Astrocyte of the cerebellum (primary cell): ENCODE data around the gene VSNL1.

ENCODE experiments used
- DNase-seq: peaks from one replicate; pipeline ENCODE4 v3.0.0-alpha.2; 2011; ENCODE audit warnings: low read depth
- H3K4me3 ChIP-seq: 2 replicates; pipeline ENCODE4 v1.5.1; 2011; ENCODE audit warnings: mild to moderate bottlenecking, low read depth, low read length, moderate library complexity
- CTCF ChIP-seq: IDR thresholded peaks from 2 replicates; pipeline ENCODE4 v1.5.1; 2012; ENCODE audit warnings: low read length, low read depth, moderate library complexity, mild to moderate bottlenecking; ENCODE audit errors: missing control alignments
- in situ Hi-C: cut with HindIII; loops from 2 replicates; pipeline ENCODE4 v1.10.0; 2017; ENCODE audit warnings: low sequenced_read_pairs

VSNL1 gene

DNA sequence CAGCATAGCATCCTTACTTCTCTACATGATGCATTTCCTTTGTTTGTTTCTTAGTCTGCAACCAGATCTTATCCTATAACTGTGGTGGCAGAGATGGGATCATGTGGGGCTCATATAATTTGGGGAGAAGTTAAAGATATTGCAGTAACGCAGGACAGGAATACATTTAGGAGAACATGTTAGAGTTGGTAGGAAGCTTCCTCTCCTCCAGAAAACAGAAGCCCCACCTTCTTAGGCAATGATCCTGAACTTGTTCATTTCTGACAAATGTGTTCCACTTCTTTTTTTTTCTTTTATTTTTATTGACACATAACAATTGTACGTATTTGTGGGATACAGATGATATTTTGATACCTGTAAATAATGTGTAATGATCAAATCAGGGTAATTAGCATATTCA is 99.9 kb downstream of the VSNL1 start:
- DNase-seq: no peak
- in situ Hi-C loops: no loop called here
- H3K4me3 ChIP-seq: no peak overlapping the region
- no peak for TF ChIP-seq CTCF

DNA sequence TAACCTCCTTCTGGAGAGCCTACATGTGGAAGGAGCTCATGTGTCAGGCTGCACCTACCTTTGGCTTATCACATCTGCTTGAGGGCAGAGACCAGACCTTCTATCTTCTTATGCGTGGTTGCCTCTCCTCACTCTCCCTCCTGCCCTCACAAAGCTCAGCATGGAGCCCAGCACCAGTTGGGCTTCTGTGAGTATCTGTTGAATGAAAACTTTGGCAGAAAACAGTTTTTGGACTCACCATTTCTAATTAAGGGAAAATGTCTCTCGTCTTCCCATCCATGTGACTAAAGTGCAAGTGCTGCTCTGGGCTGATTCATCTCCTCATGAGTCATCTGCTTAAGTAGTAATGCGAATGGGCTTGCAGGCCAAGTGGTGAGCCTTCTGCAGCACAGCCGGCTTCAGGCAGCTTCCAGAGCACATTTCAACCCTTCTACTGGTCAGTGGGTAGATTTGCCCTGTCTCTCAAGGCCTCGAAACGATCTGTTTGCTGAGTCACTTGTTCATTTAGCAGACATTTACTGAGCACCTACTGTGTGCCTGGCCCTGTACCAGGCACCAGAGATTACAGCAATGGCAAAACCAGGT is 102.6 kb downstream of the VSNL1 start:
- no peak for TF ChIP-seq CTCF
- peak; percentile 92 for DNase-seq
- in situ Hi-C loops: no loop called here
- H3K4me3 ChIP-seq: no peak overlapping the region

DNA sequence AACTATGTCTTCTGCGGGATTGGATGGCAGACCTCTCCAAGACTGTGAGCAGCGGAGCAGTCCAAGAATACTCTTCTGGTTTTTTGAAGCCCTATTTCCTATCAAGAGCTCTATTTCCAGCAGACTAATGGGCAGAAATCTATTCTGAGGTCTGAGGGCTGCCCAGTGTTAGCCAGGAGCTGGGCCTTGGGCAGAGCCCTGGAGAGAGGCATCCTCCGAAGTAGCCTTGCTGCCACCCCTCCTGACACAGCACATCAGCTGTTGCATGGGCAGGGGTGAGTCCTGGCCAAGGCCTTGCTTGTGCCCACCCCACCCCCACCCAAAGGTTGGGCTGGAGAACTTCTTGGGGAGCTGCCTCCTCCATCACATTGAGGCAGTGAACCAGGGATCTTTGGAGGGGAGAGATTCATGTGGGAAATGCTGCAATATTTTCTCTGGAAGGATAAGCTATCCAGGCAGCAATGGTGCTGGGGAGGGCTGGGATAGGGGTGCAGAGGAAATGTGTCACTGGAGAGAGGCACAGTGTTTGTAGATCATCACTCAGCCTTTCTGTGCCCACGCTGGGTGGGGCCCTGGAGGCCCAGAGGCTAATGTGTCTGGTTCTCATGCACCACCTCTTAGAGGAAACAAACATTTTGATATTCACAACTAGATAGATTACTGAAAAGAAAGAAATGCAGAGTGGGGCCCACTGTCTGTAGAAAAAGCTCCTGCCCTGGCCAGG is 104.7 kb downstream of the VSNL1 start:
- in situ Hi-C loops: no loop called here
- DNase-seq: no peak
- no peak overlapping the region for H3K4me3 ChIP-seq

DNA sequence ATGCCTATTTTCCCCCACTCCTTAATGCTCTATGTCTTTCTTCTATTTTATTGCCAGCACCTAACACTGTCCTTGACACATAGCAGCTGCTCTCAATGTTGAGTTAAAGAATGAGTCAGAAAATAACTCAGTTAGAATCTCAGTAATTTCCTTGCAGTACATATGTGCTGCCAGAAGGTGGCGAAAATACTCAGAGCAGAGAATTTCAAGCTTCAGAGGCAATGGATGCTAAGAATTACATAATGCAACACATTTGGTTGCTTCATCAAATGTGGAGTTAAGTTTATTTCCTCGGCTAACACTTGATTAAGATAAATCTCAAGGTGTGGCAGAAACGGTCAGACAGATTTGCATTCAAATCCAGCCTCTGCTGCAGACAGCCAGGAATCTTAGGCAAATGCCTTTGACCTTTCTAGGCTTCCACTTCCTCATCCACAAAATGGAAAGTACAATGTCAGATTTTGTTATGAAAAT is 105.6 kb downstream of the VSNL1 start:
- peak; percentile 54 for DNase-seq
- H3K4me3 ChIP-seq: no peak overlapping the region
- TF ChIP-seq CTCF: peak; percentile 82
- in situ Hi-C loops: no loop called here

More for the DNA sequence above, 104.7 kb downstream of the VSNL1 start:
- TF ChIP-seq CTCF: no peak

- H3K4me3 ChIP-seq: no peak overlapping the region
- TF ChIP-seq CTCF: no peak
- in situ Hi-C loops: no loop called here
- no peak for DNase-seq
These were observed 106.6 kb downstream of the VSNL1 start for GRCh38 chr2:17646838-17647701.

- DNase-seq: no peak
- no peak for TF ChIP-seq CTCF
- in situ Hi-C loops: no loop called here
- no peak overlapping the region for H3K4me3 ChIP-seq
These were observed 108.1 kb downstream of the VSNL1 start for GRCh38 chr2:17648581-17648980.
